LNCAP (cell line): ENCODE results near the gene KIF1A.

Source experiments
- CTCF ChIP-seq: fragments of 450-650 bp; IDR thresholded peaks from 2 replicates; pipeline ENCODE4 v1.5.1; 2017; ENCODE audit warnings: mild to moderate bottlenecking

The KIF1A gene

GRCh38 chr2:240858321-240858720, 38.3 kb upstream of the KIF1A start:
- TF ChIP-seq CTCF, result no peak

GRCh38 chr2:240857039-240858008, 37.3 kb upstream of the KIF1A start:
- TF ChIP-seq CTCF, result no peak

GRCh38 chr2:240856151-240856980, 36.3 kb upstream of the KIF1A start:
- no peak for TF ChIP-seq CTCF

- TF ChIP-seq CTCF, result no peak
Measured at GRCh38 chr2:240855670-240856069, 35.7 kb upstream of the KIF1A start.

GRCh38 chr2:240852671-240853314, 32.8 kb upstream of the KIF1A start:
- TF ChIP-seq CTCF, result no peak

- TF ChIP-seq CTCF, result peak; percentile 86
Measured at GRCh38 chr2:240851078-240851991, 31.3 kb upstream of the KIF1A start.
